ENCODE data around the gene SEPTIN2.
"Not testable (repeated sequence)": the region's sequence is repeated elsewhere in the genome, so short reads cannot be mapped to it uniquely, and the experiment has no call there.

SEPTIN2 gene

GRCh38 chr2:241288324-241288888, 27.3 kb upstream of the SEPTIN2 start:
- DNase-seq, result no peak

GRCh38 chr2:241289053-241289452, 26.7 kb upstream of the SEPTIN2 start:
- no peak for DNase-seq

GRCh38 chr2:241289597-241289996, 26.1 kb upstream of the SEPTIN2 start:
- no peak for DNase-seq

- DNase-seq, result no peak
These were observed 24.6 kb upstream of the SEPTIN2 start for GRCh38 chr2:241291153-241291552.

- DNase-seq, result no peak
These were observed 23.7 kb upstream of the SEPTIN2 start for GRCh38 chr2:241291977-241292376.

- not testable (repeated sequence) for DNase-seq
These were observed 22.3 kb upstream of the SEPTIN2 start for GRCh38 chr2:241293378-241293797.

- no peak for DNase-seq
These were observed 20.2 kb upstream of the SEPTIN2 start for GRCh38 chr2:241295326-241296095.

GRCh38 chr2:241296767-241297166, 19.0 kb upstream of the SEPTIN2 start:
- DNase-seq, result no peak

- no peak for DNase-seq
These were observed 17.1 kb upstream of the SEPTIN2 start for GRCh38 chr2:241298673-241299072.

GRCh38 chr2:241300000-241300399, 15.7 kb upstream of the SEPTIN2 start:
- no peak for DNase-seq

GRCh38 chr2:241302083-241302482, 13.6 kb upstream of the SEPTIN2 start:
- DNase-seq, result no peak

GRCh38 chr2:241302759-241303651, 12.7 kb upstream of the SEPTIN2 start:
- DNase-seq, result no peak

- no peak for DNase-seq
These were observed 11.6 kb upstream of the SEPTIN2 start for GRCh38 chr2:241304039-241304670.

- no peak for DNase-seq
These were observed 8.7 kb upstream of the SEPTIN2 start for GRCh38 chr2:241307055-241307454.

- no peak for DNase-seq
These were observed 7.5 kb upstream of the SEPTIN2 start for GRCh38 chr2:241308267-241308666.

- no peak for DNase-seq
These were observed 6.8 kb upstream of the SEPTIN2 start for GRCh38 chr2:241308832-241309500.

- no peak for DNase-seq
These were observed 6.0 kb upstream of the SEPTIN2 start for GRCh38 chr2:241309684-241310117.

- DNase-seq, result no peak
These were observed 4.7 kb upstream of the SEPTIN2 start for GRCh38 chr2:241310917-241311566.

- DNase-seq, result no peak
These were observed 3.6 kb upstream of the SEPTIN2 start for GRCh38 chr2:241312082-241312481.

GRCh38 chr2:241313543-241314095, 2.1 kb upstream of the SEPTIN2 start:
- no peak for DNase-seq

Data from hippocampal formation (tissue), 2 donors.